Tibial nerve (tissue), 4 donors: ENCODE data around the gene PFN1.

ENCODE experiments used
- EP300 ChIP-seq, 2 donors: sonication (generic); formaldehyde crosslinking; IDR thresholded peaks; one replicate each; pipeline ENCODE4 v1.6.1; 2017; ENCODE audit warnings: antibody characterized with exemption in 2 of 2, mild to moderate bottlenecking in 1 of 2
- TF ChIP-seq, protein P1 (sequence below), 5 experiments: fragments of 200-600 bp in 3 of 5; fragments of 450-650 bp in 2 of 5; sonication (generic) in 3 of 5; IDR thresholded peaks; one replicate each; pipeline ENCODE4 v1.5.1; 2016 to 2019; ENCODE audit warnings: antibody characterized with exemption in 5 of 5, mild to moderate bottlenecking in 3 of 5, moderate library complexity in 2 of 5

DNA sequence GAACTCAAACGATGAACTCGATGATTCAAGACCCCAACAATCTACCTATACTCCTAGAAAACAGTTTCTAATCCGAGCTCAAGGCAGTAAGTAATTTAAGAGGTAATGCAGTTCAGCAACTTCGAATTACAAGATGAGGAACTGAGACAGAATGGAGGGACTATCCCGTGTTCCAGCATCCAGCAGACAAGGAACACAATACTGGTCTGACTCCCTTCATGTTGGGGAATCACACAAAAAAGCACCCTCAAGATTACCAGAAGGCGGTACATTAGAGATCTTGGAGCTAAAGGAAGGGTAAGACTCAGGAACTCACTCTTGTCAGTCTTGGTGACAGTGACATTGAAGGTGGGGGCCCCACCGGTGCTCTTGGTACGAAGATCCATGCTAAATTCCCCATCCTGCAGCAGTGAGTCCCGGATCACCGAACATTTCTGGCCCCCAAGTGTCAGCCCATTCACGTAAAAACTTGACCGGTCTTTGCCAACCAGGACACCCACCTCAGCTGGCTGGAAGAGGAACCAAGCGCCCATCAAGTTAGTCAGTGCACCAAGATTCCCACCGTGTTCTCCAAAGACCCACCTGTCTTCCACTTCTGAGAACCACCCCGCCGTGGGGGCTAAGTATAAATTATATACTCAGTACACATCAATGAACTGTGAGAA is 1.9 kb downstream of the PFN1 start:
- TF ChIP-seq, protein P1, sequence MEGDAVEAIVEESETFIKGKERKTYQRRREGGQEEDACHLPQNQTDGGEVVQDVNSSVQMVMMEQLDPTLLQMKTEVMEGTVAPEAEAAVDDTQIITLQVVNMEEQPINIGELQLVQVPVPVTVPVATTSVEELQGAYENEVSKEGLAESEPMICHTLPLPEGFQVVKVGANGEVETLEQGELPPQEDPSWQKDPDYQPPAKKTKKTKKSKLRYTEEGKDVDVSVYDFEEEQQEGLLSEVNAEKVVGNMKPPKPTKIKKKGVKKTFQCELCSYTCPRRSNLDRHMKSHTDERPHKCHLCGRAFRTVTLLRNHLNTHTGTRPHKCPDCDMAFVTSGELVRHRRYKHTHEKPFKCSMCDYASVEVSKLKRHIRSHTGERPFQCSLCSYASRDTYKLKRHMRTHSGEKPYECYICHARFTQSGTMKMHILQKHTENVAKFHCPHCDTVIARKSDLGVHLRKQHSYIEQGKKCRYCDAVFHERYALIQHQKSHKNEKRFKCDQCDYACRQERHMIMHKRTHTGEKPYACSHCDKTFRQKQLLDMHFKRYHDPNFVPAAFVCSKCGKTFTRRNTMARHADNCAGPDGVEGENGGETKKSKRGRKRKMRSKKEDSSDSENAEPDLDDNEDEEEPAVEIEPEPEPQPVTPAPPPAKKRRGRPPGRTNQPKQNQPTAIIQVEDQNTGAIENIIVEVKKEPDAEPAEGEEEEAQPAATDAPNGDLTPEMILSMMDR (IDR thresholded peaks at IDR 0.05) = no peak
- TF ChIP-seq EP300 (IDR thresholded peaks at IDR 0.05) = no peak
